HEK293 (cell line): ENCODE data around the gene SLC17A4.

Experiments
- CTCF ChIA-PET: fragments of 350-600 bp; formaldehyde crosslinking; extraction: SDS; loops from one replicate; lab custom pipeline; 2021; ENCODE audit warnings: antibody characterized with exemption; lab: Yijun Ruan, JAX
- POLR2A ChIA-PET: fragments of 300-600 bp; formaldehyde crosslinking; extraction: SDS; loops from one replicate; lab custom pipeline; 2020; ENCODE audit warnings: antibody characterized with exemption, inconsistent platforms; lab: Yijun Ruan, JAX
- H3K27ac ChIP-seq: fragments of 200-500 bp; sonication (Bioruptor generic); 2 replicates; pipeline ENCODE4 v1.5.1; 2014; ENCODE audit warnings: low read depth, low read length, control low read depth, inconsistent platforms; ENCODE audit errors: extremely low read depth
- H3K36me3 ChIP-seq, 2 experiments: fragments of 200-500 bp in 1 of 2; sonication (Bioruptor generic) in 1 of 2; 1 replicate in 1 of 2; 2 replicates in 1 of 2; pipeline ENCODE4 v1.5.1; 2014 to 2017; ENCODE audit warnings: inconsistent platforms in 2 of 2, low read length in 2 of 2; ENCODE audit not compliant: control insufficient read depth in 2 of 2, insufficient read depth in 1 of 2
- H3K4me1 ChIP-seq: fragments of 200-500 bp; sonication (Bioruptor generic); 2 replicates; pipeline ENCODE4 v1.5.1; 2014; ENCODE audit warnings: mild to moderate bottlenecking, low read length, inconsistent platforms; ENCODE audit not compliant: control insufficient read depth, insufficient read depth
- H3K4me3 ChIP-seq: 2 replicates; pipeline ENCODE4 v1.5.1; 2011; ENCODE audit warnings: low read depth, mild to moderate bottlenecking, control low read depth, low read length, moderate library complexity
- H3K9me3 ChIP-seq: fragments of 200-500 bp; sonication (Bioruptor generic); 2 replicates; pipeline ENCODE4 v1.5.1; 2014; ENCODE audit warnings: low read depth, low read length, inconsistent platforms; ENCODE audit not compliant: control insufficient read depth, insufficient read depth
- AEBP2 ChIP-seq: fragments of 450-650 bp; formaldehyde crosslinking; IDR thresholded peaks from 2 replicates; pipeline ENCODE4 v1.5.1; 2016; ENCODE audit warnings: missing biosample characterization, missing genetic modification characterization, borderline replicate concordance
- HOXA7 ChIP-seq: sonication (generic); formaldehyde crosslinking; IDR thresholded peaks from 2 replicates; pipeline ENCODE4 v1.8.1; 2022; ENCODE audit warnings: missing genetic modification reagents, borderline replicate concordance
- PATZ1 ChIP-seq: fragments of 450-650 bp; formaldehyde crosslinking; IDR thresholded peaks from 2 replicates; pipeline ENCODE4 v1.5.1; 2016; ENCODE audit warnings: missing biosample characterization, missing genetic modification characterization
- PRDM1 ChIP-seq: fragments of 450-650 bp; formaldehyde crosslinking; IDR thresholded peaks from 2 replicates; pipeline ENCODE4; 2016; ENCODE audit warnings: missing biosample characterization, missing genetic modification characterization
- SP2 ChIP-seq: fragments of 450-650 bp; formaldehyde crosslinking; IDR thresholded peaks from 2 replicates; pipeline ENCODE4 v1.5.1; 2016; ENCODE audit warnings: missing biosample characterization, missing genetic modification characterization
- TCF7L2 ChIP-seq: IDR thresholded peaks from 2 replicates; pipeline ENCODE4 v1.6.1; 2011; ENCODE audit warnings: low read depth, mild to moderate bottlenecking, inconsistent platforms, low read length, moderate library complexity, borderline replicate concordance
- ZEB2 ChIP-seq: fragments of 450-650 bp; formaldehyde crosslinking; IDR thresholded peaks from 2 replicates; pipeline ENCODE4 v1.5.1; 2016; ENCODE audit warnings: missing biosample characterization, missing genetic modification characterization
- ZFP37 ChIP-seq: fragments of 450-650 bp; formaldehyde crosslinking; IDR thresholded peaks from 2 replicates; pipeline ENCODE4 v1.5.1; 2016; ENCODE audit warnings: missing biosample characterization, missing genetic modification characterization
- ZNF114 ChIP-seq: fragments of 450-650 bp; formaldehyde crosslinking; IDR thresholded peaks from 2 replicates; pipeline ENCODE4 v1.5.0; 2017; ENCODE audit warnings: missing biosample characterization, missing genetic modification characterization
- ZNF146 ChIP-seq: fragments of 450-650 bp; formaldehyde crosslinking; IDR thresholded peaks from 2 replicates; pipeline ENCODE4 v1.5.1; 2016; ENCODE audit warnings: missing biosample characterization, missing genetic modification characterization
- ZNF19 ChIP-seq: fragments of 450-650 bp; formaldehyde crosslinking; IDR thresholded peaks from 2 replicates; pipeline ENCODE4; 2016; ENCODE audit warnings: missing biosample characterization, missing genetic modification characterization, low read depth
- ZNF214 ChIP-seq: fragments of 450-650 bp; formaldehyde crosslinking; IDR thresholded peaks from 2 replicates; pipeline ENCODE4 v1.5.1; 2017; ENCODE audit warnings: missing biosample characterization, mild to moderate bottlenecking, missing genetic modification characterization, borderline replicate concordance
- ZNF292 ChIP-seq: fragments of 450-650 bp; formaldehyde crosslinking; IDR thresholded peaks from 2 replicates; pipeline ENCODE4 v1.5.1; 2016; ENCODE audit warnings: low read depth, missing biosample characterization, missing genetic modification characterization, borderline replicate concordance
- ZNF354C ChIP-seq: fragments of 450-650 bp; formaldehyde crosslinking; IDR thresholded peaks from 2 replicates; pipeline ENCODE4 v1.5.1; 2016; ENCODE audit warnings: missing biosample characterization, missing genetic modification characterization, low read depth, borderline replicate concordance
- ZNF423 ChIP-seq: fragments of 450-650 bp; formaldehyde crosslinking; IDR thresholded peaks from 2 replicates; pipeline ENCODE4 v1.5.1; 2016; ENCODE audit warnings: missing biosample characterization, missing genetic modification characterization
- ZNF514 ChIP-seq: fragments of 450-650 bp; formaldehyde crosslinking; IDR thresholded peaks from 2 replicates; pipeline ENCODE4 v1.5.1; 2016; ENCODE audit warnings: missing biosample characterization, missing genetic modification characterization
- ZNF623 ChIP-seq: fragments of 450-650 bp; formaldehyde crosslinking; IDR thresholded peaks from 2 replicates; pipeline ENCODE4 v1.5.1; 2016; ENCODE audit warnings: missing biosample characterization, missing genetic modification characterization
- ZNF645 ChIP-seq: fragments of 450-650 bp; formaldehyde crosslinking; IDR thresholded peaks from 2 replicates; pipeline ENCODE4; 2016; ENCODE audit warnings: missing biosample characterization, missing genetic modification characterization
- ZNF776 ChIP-seq: fragments of 450-650 bp; formaldehyde crosslinking; IDR thresholded peaks from 2 replicates; pipeline ENCODE4 v1.5.0; 2017; ENCODE audit warnings: missing biosample characterization, missing genetic modification characterization, borderline replicate concordance
- TF ChIP-seq, protein P1 (sequence below): fragments of 450-650 bp; formaldehyde crosslinking; IDR thresholded peaks from 2 replicates; pipeline ENCODE4 v1.5.1; 2016; ENCODE audit warnings: missing biosample characterization, missing genetic modification characterization

Gene SLC17A4

DNA sequence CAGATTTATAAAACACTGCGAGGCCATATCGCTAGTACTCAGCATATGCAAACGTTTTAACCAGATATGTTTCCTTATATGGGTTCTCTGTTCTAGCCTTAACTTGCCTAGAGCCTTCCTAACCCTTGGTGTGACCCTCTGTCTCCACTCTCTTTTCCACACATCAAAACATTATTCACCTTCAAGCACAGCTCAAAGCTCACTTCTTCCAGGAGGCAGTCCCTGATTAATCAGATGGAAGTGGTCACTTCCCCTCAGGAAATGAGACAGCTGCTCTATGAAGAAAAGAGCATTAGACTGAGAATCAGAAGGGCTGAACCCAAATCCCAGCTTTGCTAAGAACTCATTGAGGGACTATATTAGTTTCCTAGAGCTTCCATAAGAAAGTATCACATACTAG is 39.8 kb upstream of the SLC17A4 start (continued):
- TF ChIP-seq, protein P1, sequence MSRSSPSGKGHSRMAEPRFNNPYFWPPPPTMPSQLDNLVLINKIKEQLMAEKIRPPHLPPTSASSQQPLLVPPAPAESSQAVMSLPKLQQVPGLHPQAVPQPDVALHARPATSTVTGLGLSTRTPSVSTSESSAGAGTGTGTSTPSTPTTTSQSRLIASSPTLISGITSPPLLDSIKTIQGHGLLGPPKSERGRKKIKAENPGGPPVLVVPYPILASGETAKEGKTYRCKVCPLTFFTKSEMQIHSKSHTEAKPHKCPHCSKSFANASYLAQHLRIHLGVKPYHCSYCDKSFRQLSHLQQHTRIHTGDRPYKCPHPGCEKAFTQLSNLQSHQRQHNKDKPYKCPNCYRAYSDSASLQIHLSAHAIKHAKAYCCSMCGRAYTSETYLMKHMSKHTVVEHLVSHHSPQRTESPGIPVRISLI (tag by site-specific recombination): no peak
- TF ChIP-seq ZNF19 (tag by site-specific recombination) (no peak), ZNF645 (tag by site-specific recombination) (no peak), ZNF623 (tag by site-specific recombination) (no peak), PATZ1 (tag by site-specific recombination) (no peak), ZEB2 (no peak), TCF7L2 (no peak), ZNF114 (tag by site-specific recombination) (no peak), HOXA7 (CRISPR knock-in tag) (no peak)
- TF ChIP-seq, all 188 proteins: peak for 0

DNA sequence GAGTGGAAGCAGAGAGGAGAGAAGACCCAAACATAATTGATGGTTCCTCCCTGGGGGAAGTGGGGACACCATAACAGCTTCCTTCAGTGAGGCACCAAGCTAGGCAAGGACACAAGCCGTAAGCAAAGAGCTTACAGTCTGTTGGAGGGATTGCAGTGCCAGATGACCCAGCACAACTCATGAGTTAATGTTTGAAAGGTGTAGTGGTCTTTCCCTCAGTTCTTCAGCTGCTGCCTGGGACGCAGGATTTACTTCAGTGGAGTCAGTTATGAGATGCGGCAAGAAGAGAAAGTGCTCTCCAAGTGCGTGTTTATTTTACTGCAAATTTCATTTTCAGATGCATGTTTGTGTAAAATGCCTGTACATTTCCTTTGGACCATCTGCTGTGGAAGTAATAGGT is 38.7 kb upstream of the SLC17A4 start:
- Histone ChIP-seq H3K4me3 (no peak overlapping the region), H3K9me3 (no peaks in the 10 kb centered on the region), H3K27ac (no peak overlapping the region), H3K36me3 (no peaks in the 10 kb centered on the region), H3K4me1 (no peaks in the 10 kb centered on the region)
- ChIA-PET POLR2A (interaction anchor here (0.5 kb wide), 1 partner anchor 13 kb away, joined by 7 read pairs; no protein-coding TSS in a partner anchor), CTCF (interaction anchor here (0.6 to 1.8 kb wide), 8 partner anchors 15 to 465 kb away, joined by 3 to 7 read pairs (median 4); no protein-coding TSS in a partner anchor)
- TF ChIP-seq PRDM1: no peak
- no peak for TF ChIP-seq ZNF423 (tag by site-specific recombination)
- no peak for TF ChIP-seq ZNF292 (tag by site-specific recombination)
- no peak for TF ChIP-seq ZFP37 (tag by site-specific recombination)
- no peak for TF ChIP-seq SP2 (tag by site-specific recombination)
- TF ChIP-seq ZNF514 (tag by site-specific recombination): no peak
- TF ChIP-seq AEBP2 (tag by site-specific recombination): no peak
- TF ChIP-seq ZNF146 (tag by site-specific recombination): no peak
- no peak for TF ChIP-seq ZNF354C (tag by site-specific recombination)
- TF ChIP-seq ZNF214 (tag by site-specific recombination): no peak
- no peak for TF ChIP-seq ZNF19 (tag by site-specific recombination)
- no peak for TF ChIP-seq ZNF776
